ENCODE results near the gene ZNF500. TPM values are rescaled to one million over a fixed set of nuclear protein-coding genes. Genes with fewer than 3 reads are reported as not detected.
A peak's percentile ranks its signal among the peaks of the same experiment; 100 is the strongest.

ZNF500 gene
- total and polyA plus RNA-seq, 12 donors = 3.8 to 10.5 (median 8.1) TPM

- H3K4me1 ChIP-seq = no peaks in the 10 kb centered on the region
- WGBS, 2 donors = 65 to 68% methylated on average over 9 of the region's 9 CpGs
- no peak overlapping the region for H3K27ac ChIP-seq
- intact Hi-C loops (cut with DNase I) = no loop called here
- H3K9me3 ChIP-seq = no peaks in the 10 kb centered on the region
- DNase-seq (no peak), ATAC-seq (no peak)
- TF ChIP-seq CTCF (IDR thresholded peaks at IDR 0.05) = no peak
- H3K27me3 ChIP-seq = no peaks in the 10 kb centered on the region
- no peaks in the 10 kb centered on the region for H3K36me3 ChIP-seq
- no peak overlapping the region for H3K4me3 ChIP-seq
Observed at GRCh38 chr16:4788489-4788889, 21.5 kb upstream of the ZNF500 start.

GRCh38 chr16:4787627-4788482 is 20.9 kb upstream of the ZNF500 start, which contains the start of gene SEPTIN12:
Gene SEPTIN12 (minus strand): TSS chr16:4788345. CDS start chr16:4787645, 700 bp downstream.
- peak in 1 of 8 donors; percentile 14 for ATAC-seq

GRCh38 chr16:4787068-4787467 is 20.1 kb upstream of the ZNF500 start:
- no peak for ATAC-seq
- DNase-seq = no peak

More at GRCh38 chr16:4787627-4788482, 20.9 kb upstream of the ZNF500 start, which contains the start of gene SEPTIN12:
- H3K36me3 ChIP-seq = no peaks in the 10 kb centered on the region
- no peaks in the 10 kb centered on the region for H3K27me3 ChIP-seq
- intact Hi-C loops (cut with DNase I) = no loop called here
- no peak for DNase-seq
- no peaks in the 10 kb centered on the region for H3K9me3 ChIP-seq
- no peak within 1 kb of the TSS for H3K4me3 ChIP-seq
- WGBS, 2 donors = 73 to 77% methylated on average over 14 of the region's 14 CpGs
- no peaks in the 10 kb centered on the region for H3K4me1 ChIP-seq
- no peak for TF ChIP-seq CTCF (IDR thresholded peaks at IDR 0.05)
- no peak within 1 kb of the TSS for H3K27ac ChIP-seq

More at GRCh38 chr16:4787068-4787467, 20.1 kb upstream of the ZNF500 start:
- no peak for TF ChIP-seq CTCF (IDR thresholded peaks at IDR 0.05)
- H3K27ac ChIP-seq = no peak overlapping the region
- H3K27me3 ChIP-seq = no peaks in the 10 kb centered on the region
- no peaks in the 10 kb centered on the region for H3K9me3 ChIP-seq
- H3K4me1 ChIP-seq = no peaks in the 10 kb centered on the region
- intact Hi-C loops (cut with DNase I) = no loop called here
- 95 to 96% methylated on average over 8 of the region's 8 CpGs for WGBS, 2 donors
- no peak overlapping the region for H3K4me3 ChIP-seq
- H3K36me3 ChIP-seq = no peaks in the 10 kb centered on the region

Data from heart right ventricle (tissue), 16 donors.